UCSD-AML1 (cell line): Measurements from ENCODE around the gene TRAF3IP1.
A peak's percentile ranks its signal among the peaks of the same experiment; 100 is the strongest.

ENCODE experiments used
- DNase-seq: peaks from one replicate; lab custom pipeline; 2025; ENCODE audit not compliant: unreplicated experiment; lab: John Stamatoyannopoulos, UW

TRAF3IP1 gene

GRCh38 chr2:238424313-238424700, 104.0 kb downstream of the TRAF3IP1 start:
- DNase-seq = no peak

GRCh38 chr2:238425505-238425978, 105.2 kb downstream of the TRAF3IP1 start:
- DNase-seq = no peak

- DNase-seq = no peak
Observed at GRCh38 chr2:238425979-238426567, 105.8 kb downstream of the TRAF3IP1 start.

- peak; percentile 91 for DNase-seq
Observed at GRCh38 chr2:238426568-238427434, 106.5 kb downstream of the TRAF3IP1 start, which contains the start of gene ASB1. ASB1 (plus strand) TSS chr2:238426927; CDS start chr2:238427071, 144 bp downstream.

- no peak for DNase-seq
Observed at GRCh38 chr2:238427435-238428162, 107.3 kb downstream of the TRAF3IP1 start.

- no peak for DNase-seq
Observed at GRCh38 chr2:238428866-238429265, 108.5 kb downstream of the TRAF3IP1 start.

- DNase-seq = no peak
Observed at GRCh38 chr2:238430781-238431180, 110.5 kb downstream of the TRAF3IP1 start.

GRCh38 chr2:238431456-238431855, 111.1 kb downstream of the TRAF3IP1 start:
- DNase-seq = no peak

- no peak for DNase-seq
Observed at GRCh38 chr2:238433300-238433915, 113.1 kb downstream of the TRAF3IP1 start.

GRCh38 chr2:238433941-238434845, 113.9 kb downstream of the TRAF3IP1 start:
- DNase-seq = no peak

- DNase-seq = no peak
Observed at GRCh38 chr2:238434846-238435751, 114.8 kb downstream of the TRAF3IP1 start.

GRCh38 chr2:238435752-238436096, 115.4 kb downstream of the TRAF3IP1 start:
- DNase-seq = no peak

- no peak for DNase-seq
Observed at GRCh38 chr2:238438856-238439849, 118.8 kb downstream of the TRAF3IP1 start.

- DNase-seq = no peak
Observed at GRCh38 chr2:238439917-238440316, 119.6 kb downstream of the TRAF3IP1 start.

GRCh38 chr2:238440331-238440730, 120.0 kb downstream of the TRAF3IP1 start:
- DNase-seq = no peak

- no peak for DNase-seq
Observed at GRCh38 chr2:238440767-238441166, 120.4 kb downstream of the TRAF3IP1 start.

- DNase-seq = no peak
Observed at GRCh38 chr2:238441262-238442114, 121.2 kb downstream of the TRAF3IP1 start.
